Activated effector memory CD4-positive, alpha-beta T cell treated with Interleukin-2 at 50 U/mL for 16 hours (primary cell): ENCODE measurements around the gene CNTNAP2.

Source experiments
- DNase-seq: peaks from one replicate; pipeline ENCODE4 v3.0.0-alpha.2; 2020

CNTNAP2 gene

GRCh38 chr7:147428075-147428474, 1311.5 kb downstream of the CNTNAP2 start:
- no peak for DNase-seq

GRCh38 chr7:147429961-147430360, 1313.4 kb downstream of the CNTNAP2 start:
- no peak for DNase-seq

- DNase-seq: no peak
Observed at GRCh38 chr7:147432079-147432478, 1315.5 kb downstream of the CNTNAP2 start.

GRCh38 chr7:147432576-147432975, 1316.0 kb downstream of the CNTNAP2 start:
- DNase-seq: no peak

GRCh38 chr7:147436718-147437117, 1320.1 kb downstream of the CNTNAP2 start:
- DNase-seq: no peak

DNA sequence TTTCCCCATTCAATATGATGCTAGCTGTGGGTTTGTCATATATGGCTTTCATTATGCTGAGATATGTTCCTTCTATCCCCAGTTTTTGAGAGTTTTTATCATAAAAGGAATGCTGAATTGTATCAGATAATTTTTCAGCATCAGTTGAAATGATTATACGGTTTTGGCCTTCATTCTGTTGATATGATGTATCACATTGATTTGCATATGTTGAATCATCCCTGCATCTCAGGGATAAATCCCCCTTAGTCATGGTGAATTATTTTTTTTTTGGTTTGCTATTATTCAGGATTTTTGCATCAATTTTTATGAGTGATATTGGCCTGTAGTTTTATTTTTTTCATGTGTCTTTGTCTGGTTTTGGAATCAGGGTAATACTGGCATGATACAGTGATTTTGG, 1321.6 kb downstream of the CNTNAP2 start:
- DNase-seq: no peak

GRCh38 chr7:147443942-147444341, 1327.3 kb downstream of the CNTNAP2 start:
- DNase-seq: no peak

DNA sequence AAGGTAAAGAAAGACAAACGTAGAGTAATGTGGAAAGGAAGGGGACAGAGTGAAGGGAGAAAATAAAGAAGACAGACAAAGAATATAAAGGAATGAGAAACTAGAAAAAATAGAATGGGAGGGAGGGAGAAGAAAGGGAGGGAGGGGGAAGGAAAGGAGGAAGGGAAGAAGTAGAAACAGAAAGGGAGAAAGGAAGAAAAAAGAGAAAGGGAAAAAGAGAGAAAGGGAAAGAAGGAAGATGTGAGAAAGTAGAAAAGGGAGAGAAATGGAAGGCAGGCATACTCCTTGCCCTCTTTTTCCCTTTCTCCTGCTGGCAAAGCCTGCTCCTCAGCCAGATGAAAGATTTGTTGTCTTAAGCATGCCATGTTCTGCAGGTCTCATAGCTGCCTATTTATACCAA, 1336.2 kb downstream of the CNTNAP2 start:
- no peak for DNase-seq

- DNase-seq: no peak
Observed at GRCh38 chr7:147465223-147465622, 1348.6 kb downstream of the CNTNAP2 start.

- DNase-seq: no peak
Observed at GRCh38 chr7:147472556-147472955, 1356.0 kb downstream of the CNTNAP2 start.

DNA sequence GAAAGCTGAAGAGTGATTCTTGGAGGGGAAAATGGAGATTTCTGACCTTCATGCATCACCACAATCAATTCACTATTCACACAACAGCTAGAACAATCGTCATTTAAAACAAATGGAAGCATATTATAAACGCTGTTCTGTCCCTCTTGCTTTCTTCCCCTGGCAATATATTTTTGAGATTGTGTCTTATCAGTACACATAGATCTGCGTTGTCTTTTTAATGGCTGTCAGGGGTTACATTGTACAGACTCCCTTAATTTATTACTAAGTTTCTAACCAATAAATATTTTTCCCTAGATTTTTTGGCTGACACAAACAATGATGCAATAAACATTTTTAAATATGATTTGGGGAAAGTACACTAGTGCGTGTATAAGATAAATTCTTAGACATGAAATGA, 1358.3 kb downstream of the CNTNAP2 start:
- no peak for DNase-seq

DNA sequence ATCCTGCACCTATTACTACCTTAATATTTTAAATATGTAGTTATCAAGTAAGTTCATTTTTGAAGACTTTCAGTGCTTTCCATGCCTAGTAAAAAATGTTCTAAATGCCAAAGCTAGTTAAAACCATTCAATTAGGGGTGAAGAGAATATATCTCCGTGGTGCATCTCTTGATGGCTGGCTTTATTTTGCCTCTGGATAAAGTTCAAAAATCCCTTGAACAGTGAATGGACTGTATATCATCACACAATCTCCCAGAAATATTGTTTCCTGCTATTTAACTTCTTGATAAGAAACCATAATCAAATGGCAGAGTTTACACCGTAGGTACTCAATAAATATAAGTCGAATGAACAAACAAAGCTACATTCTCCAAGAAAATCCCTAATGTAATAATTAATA, 1360.9 kb downstream of the CNTNAP2 start:
- no peak for DNase-seq

DNA sequence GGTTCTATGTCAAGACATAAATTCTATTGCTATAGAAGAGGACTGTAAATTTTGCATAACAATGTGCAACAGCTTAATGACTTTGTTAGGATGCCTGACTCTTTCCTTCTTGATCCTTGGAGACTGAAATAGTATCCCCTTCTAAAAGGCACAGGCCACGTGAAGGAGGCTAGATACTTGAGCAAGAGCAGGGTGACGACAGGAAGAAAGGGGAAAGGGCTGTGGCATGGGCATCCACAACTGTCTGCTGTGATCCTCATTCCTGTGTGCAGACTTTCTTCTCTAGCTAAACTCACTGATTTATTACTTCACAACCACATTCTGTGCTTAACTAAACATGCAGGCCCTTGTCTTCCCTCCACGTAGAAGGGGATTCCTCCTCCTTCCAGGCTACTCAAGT, 1362.2 kb downstream of the CNTNAP2 start:
- no peak for DNase-seq

DNA sequence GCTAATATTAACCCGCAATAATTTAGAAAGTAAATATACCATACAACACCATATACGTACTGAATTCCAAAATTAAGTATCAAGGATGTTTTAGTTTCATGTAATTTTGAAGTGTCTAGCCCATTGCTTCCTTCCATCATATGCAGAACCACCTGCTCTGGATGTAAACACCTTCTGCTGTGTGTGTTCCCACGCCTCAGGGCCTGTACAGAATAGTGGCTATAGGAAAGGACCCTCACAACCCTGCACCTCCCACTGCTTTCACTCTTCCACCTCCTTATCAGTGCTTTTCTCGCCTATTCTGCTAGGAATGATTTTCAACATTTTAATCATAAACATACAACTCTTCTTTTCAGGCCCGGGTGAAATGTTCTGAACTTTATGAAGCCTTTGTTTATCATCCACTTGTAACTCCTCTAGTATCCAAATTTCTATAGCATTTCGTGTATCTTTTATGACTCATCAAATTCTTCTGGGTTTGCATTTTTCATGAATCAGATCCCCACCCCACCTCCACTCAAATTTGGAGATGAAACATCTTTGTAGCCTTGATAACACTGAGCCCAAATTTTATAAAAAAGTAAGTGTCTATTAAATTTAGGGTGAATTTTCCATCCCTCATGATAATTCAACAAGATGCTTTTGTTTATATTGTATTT, 1367.2 kb downstream of the CNTNAP2 start:
- DNase-seq: no peak

GRCh38 chr7:147485660-147486210, 1369.1 kb downstream of the CNTNAP2 start:
- no peak for DNase-seq

DNA sequence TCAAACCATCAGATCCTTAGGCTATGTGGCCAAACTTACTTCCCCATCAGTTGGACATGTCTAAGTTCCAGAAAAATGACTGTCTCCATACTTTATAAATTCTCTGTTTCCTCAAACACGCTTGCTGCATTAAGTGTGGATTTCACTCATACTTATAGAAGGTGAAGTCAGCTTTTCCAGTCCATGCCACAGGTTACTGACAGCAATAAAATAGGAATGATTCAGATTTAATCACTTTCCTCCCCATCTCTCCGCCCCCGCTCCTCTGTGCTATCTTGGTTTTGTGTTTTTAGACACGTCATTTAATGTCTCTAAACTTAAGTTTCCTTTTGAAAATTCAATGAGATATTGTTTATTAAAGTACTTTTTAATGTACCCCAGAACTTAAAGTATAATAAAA, 1376.0 kb downstream of the CNTNAP2 start:
- DNase-seq: no peak

DNA sequence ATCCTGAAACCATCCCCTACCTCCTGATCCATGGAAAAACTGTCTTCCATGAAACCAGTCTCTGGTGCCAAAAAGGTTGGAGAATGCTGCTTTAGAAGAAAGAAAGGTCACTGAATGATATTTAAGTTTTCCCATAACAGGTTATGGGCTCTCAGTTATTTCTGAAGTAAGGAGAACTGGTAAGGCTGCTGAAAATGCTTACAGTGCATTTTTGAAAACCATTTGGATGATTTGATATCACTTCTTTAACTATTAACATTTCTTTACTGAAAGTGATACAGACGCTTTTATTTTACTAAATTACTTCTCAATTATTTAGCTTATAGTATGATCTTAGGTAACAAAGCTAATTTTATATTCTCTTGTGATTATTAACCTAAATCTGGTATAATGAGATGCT, 1379.6 kb downstream of the CNTNAP2 start:
- DNase-seq: no peak

GRCh38 chr7:147497246-147497645, 1380.6 kb downstream of the CNTNAP2 start:
- DNase-seq: no peak

DNA sequence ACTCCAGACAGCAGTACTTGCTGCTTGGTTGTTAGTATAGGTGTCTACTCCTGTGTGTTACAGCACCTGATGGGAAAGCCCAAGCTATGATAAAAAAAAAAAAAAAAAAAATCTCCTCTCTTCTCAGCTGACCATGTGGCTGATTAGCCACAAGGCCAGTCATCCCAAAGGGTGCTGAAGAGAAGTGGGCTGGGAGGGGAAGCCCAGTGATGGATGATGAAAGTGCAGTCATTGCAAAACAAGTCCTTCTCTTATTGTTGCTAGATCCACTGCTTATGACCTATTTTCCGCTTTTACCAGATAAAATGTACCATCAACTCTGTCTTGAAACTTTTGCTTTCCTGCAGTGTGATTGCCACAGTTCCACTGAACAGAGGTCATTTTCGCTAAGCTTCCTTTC, 1381.5 kb downstream of the CNTNAP2 start:
- no peak for DNase-seq

GRCh38 chr7:147509035-147509501, 1392.5 kb downstream of the CNTNAP2 start:
- no peak for DNase-seq

DNA sequence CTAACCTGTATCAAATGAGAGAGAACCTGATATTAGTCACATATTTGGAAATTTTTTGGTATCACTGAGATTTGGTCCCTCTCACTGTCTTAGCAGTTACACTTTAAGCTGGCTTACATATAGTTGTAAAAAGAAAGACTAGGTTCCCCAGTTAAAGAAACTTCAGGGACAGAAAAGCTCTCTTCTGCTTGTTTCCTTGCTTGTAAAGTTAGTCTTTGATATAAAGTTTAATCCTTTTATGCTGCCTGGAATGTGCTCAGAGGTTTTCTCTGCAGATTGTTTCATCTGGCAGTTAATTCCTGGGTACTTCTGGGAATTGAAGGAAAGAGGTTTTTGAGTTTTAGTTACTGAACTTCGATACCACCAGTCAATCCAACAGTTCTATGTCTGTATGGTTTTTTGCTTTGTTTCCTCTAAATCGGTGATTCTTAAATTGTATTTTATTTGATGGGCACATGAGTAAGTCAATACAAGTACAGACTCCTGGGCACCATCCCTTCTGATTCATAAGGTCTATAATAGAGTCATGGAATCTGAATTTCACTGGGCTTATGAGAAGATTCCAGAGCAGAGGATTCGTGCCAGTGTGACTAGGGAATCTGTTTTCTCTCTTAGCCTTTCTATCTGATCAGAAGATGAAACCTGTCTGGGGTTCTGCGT, 1393.1 kb downstream of the CNTNAP2 start:
- DNase-seq: no peak

- DNase-seq: no peak
Observed at GRCh38 chr7:147510201-147510542, 1393.6 kb downstream of the CNTNAP2 start.

DNA sequence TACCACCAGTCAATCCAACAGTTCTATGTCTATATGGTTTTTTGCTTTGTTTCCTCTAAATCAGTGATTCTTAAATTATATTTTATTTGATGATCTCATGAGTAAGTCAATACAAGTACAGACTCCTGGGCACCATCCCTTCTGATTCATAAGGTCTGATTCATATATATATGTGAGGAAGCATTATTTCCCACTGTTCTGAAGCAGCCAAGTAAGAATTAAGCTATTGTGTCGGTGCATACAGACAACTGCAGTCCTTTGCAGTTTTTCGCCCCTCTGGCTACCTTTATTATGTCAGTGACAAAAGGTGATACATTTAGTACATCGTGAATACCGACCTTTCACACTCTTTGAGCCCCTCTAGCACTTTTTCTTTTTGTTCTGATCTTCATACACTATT, 1394.3 kb downstream of the CNTNAP2 start:
- DNase-seq: no peak

DNA sequence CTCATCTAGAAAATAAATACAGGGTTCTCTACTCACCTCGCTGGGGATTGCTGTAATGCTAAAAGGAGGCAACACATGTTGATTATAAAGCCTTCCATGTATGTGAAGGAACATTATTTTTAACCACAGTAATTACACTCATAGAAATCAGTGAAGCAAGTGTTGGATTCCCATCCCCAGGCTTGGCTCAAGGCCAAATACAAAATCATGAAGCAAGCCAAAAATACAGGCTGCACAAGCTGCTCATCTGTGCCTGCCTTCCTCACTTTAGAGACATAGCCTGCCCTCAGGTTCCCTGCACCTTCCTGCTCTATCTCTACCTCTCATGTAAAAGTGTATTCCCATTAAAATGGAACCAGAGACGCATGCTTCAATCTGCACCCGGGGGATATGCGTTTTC, 1396.8 kb downstream of the CNTNAP2 start:
- DNase-seq: no peak

- DNase-seq: no peak
Observed at GRCh38 chr7:147516391-147516790, 1399.8 kb downstream of the CNTNAP2 start.
